HG02798 (cell line): ENCODE results near the gene CST11.

Experiments used
- ATAC-seq: cut with Tn5 transposase; IDR thresholded peaks from one replicate; pipeline ENCODE4 v1.9.1; 2021; ENCODE audit warnings: mild to moderate bottlenecking; ENCODE audit not compliant: unreplicated experiment, poor library complexity

The CST11 gene

DNA sequence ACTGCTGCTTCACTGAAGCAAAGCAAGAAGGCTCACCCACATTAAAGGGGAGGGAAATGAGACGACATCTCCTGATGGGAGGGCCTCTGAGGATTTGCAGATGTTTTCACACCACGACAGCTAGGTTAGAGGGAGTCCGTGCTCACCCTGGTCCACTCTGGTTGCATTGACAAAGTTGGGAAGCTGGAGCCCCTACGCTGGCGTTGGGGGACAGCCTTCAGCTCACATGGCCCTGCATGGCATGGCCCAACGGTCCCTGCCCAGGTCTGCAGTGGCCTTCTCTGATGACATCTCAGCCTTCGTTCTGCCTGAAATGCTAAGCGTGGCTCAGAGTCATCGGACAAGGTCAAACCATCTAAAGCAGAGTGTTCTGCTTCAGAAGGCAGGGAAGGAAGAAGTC lies 27.5 kb downstream of the CST11 start:
- ATAC-seq = no peak

DNA sequence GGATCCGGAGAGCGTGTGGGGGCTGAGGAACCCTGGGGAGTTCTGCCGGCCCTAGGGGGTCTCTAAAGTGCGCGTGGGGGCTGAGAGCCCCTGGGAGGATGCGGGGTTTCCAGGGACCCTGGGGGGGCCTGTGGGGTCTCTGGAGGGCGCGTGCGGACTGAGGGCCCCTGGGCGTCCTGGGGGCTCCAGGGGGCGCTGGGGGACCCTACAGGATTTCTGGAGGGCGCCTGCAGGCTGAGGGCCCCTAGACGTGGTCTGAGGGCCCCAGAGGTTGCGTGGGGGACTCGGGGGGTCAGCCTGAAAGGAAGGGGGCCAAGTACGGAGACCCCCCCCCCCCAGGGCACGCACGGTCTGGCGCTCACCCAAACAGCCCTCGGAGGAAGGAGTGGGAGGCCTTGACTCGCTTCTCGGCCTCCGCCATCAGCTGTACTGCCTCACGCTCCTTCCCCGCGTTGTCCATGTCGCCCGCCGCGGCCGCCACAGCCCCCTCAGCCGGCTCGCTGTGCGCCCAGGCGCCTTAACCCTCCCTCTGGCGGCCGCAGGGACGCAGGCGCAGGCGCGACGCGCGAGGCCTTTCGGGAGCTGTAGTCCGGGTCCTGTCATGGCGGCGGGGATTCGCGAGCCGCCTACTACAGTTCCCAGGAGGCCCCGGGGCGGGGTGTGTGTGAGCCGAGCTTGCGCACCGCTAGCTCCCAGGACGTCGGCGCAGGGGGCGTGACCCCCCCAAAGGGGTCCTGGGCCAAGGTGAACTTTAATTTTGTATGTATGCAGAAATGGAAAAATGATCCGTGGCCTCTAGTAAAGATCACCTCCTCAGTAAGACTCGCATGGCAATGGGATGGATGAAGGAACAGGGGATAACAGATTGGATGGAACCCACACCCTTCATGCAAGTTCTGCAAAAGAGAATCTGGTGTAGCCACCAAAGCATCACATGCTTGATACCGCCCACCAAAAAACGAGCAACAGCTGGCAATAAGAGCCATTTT lies 31.4 kb downstream of the CST11 start, which contains the start of gene NAPB:
Gene NAPB, minus strand, starts transcription at position 546 of the 989 bp plus-strand sequence. Its CDS starts 86 bp downstream, at position 460.
- peak; percentile 98 for ATAC-seq

DNA sequence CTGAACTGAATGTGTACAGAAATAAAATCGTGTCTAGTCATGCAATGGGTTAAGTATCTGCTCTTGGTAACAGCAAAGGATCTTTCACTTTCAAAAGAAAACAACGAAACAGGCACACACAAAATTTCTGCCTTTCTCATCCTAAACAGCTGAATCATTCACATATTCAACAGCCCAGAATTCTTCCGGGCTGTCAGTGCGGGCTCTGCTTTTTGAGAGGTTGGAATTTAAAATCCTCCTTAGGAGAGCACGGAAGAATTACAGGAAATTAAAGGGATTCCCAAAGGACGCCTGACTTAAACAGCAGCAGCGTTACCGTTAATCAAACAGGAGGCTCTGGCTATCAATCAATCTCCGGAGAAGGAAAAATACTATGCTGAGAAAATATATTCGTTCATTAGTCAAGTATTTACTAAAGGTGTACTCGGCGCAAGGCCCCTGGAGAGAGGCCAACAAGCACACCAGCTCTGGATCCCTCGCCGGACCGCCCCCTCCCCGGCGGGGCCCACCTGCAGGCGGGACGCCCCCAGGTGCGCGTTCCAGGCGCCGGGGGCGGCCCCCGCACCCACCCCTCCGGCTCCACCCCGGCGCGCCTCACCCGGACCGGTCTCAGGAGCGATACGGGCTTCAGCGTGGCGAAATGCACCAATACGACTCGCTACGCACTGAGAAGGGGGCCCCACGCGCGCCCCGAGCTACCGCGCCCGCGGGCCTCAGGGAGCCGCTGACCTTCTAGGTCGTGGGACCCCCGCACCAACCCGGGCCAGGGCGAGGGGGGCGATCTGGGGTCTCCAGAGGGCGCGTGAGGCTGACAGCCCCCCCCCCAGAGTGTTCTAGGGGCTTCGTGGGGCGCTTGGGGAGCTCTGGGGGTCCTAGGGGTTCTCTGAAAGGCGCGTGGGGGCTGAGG lies 32.4 kb downstream of the CST11 start:
- peak; percentile 31 for ATAC-seq

DNA sequence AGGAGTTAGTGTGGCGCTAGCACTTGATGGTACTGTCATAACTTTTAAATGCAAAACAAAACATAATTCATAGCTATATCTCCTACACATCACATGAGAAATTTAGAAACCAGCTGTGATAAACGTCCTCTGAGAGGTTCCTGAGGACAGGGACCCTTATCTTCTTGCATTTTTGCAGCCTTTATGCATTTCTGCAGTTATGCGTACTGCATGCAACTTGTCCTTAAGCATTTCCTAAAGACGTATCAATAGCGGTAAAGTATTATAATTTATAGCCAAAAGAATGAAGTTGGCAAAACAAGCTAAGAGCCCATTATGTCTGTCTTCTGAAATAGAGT lies 33.0 kb downstream of the CST11 start:
- ATAC-seq = no peak

DNA sequence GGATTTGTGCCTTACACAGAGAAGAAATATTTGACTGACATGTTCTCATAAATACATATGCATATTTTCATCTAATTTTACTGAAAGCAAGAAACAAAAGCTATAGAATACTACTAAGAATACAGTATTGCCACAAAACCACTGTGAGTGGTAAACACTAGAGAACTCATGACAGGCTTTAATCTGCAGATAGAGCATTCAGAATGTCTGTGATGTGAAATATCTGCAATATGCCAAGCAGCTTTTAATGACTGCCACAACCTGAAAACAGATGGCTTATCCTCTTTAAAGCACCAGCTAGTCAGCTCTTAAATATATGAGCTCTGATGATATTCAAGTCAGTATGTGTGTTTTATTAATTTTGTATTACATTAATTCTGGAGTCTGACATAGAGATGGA lies 34.8 kb downstream of the CST11 start:
- no peak for ATAC-seq

DNA sequence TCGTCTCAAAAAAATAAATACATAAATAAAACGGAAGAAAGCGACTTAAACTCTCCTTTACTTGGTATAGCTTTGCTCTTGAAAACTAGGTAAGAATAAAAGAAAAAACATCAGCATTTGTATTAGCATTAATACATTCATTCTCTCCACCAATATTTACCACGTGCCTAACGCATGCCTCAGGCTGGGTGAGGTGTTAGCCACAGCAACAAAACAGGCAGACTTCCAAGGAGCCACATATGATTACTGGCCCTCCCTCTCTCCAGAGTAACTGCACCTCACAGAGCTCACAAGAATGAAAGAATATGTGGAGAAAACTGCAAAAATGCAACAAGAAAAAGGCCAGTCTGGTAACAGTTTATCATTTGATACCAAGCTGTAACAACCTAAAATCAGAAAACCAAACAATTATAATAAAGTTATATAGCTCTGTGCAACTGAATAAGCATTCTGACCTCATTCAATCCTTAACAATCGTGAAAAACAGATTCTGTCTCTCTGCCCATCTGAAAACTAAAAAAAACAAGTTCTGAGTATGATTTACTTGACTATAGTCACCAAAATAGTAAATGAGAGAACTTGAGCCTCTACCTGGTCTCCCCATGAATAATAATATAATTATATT lies 36.6 kb downstream of the CST11 start:
- no peak for ATAC-seq

DNA sequence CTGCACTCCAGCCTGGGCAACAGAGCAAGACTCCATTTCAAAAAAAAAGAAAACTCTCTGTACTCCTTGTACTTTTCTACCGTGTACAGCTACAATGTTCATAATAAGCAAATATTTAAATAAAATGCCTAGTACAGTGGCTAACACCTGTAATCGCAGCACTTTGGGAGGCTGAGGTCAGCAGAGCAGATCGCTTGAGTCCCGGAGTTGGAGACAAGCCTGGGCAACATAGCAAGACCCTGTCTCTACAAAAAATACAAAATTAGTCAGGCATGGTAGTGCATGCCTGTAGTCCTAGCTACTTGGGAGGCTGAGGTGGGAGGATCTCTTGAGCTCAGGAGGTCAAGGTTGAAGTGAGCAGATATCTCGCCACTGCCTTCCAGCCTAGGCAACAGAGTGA lies 37.1 kb downstream of the CST11 start:
- ATAC-seq = no peak

DNA sequence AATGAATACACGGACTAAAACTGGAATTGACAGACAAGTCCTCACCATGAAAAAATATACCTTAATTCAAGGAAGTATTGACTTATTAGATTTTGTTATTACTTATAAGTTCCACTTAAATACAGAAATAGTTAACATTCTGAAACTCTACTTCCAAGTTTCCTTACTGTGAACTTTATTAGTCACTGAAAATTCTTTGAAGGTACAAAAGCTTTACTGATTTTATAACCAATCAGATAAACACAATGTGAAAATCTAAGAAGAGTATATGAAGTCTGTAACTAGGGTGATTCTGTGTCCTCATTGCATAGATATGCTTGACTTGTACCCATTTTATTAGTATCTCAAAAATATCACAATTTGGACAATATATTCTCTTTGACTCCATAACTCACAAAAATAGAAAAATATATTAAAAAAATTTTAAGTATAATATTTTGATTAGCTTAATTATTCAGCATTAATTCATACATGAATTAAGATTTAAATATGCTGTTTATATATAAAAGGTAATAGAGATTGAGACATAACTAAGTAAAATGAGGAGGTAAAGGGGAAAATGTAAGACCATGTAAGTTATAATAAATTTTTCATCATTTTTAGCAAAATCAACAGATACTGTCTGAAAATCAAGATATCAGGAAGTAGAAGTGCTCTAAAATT lies 38.0 kb downstream of the CST11 start:
- no peak for ATAC-seq

DNA sequence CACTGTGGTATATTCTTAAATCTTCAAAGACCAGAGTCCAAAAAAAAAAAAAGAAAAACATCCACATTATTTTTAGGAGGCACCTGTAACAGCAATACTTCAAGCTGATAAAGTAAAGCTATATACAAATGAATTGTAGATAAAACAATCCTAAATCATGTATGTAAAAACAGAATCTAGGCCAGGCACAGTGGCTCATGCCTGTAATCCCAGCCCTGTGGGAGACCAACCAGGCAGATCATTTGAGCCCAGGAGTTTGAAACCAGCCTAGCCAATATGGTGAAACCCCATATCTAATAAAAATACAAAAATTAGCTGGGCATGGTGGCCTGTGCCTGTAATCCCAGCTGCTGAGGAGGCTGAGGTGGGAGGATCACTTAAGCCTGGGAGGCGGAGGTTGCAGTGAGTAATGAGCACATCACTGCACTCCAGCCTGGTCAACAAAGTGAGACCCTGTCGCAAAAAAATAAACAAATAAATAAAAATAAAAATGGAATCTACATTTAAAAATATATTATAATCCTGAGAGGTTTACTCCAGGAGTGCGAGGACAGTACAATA lies 38.7 kb downstream of the CST11 start:
- no peak for ATAC-seq

DNA sequence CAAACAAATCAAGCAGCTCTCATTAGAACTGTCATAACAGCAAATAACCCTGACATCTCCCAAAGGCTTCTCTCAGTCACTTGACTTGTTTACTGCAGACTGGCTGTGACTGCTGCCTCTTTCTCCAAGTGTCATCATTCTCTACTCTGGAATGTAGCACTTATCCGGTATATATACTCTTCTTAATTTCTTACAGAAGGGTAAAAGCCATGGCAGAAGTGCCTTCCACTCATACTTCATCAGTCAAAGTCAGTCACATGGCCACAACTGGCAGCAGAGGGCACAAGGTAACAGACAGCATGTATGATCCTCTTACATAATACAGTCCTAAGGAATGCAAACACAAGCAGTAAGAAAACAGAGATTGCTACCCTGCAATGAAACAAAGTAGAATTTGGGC lies 40.6 kb downstream of the CST11 start:
- ATAC-seq = no peak

DNA sequence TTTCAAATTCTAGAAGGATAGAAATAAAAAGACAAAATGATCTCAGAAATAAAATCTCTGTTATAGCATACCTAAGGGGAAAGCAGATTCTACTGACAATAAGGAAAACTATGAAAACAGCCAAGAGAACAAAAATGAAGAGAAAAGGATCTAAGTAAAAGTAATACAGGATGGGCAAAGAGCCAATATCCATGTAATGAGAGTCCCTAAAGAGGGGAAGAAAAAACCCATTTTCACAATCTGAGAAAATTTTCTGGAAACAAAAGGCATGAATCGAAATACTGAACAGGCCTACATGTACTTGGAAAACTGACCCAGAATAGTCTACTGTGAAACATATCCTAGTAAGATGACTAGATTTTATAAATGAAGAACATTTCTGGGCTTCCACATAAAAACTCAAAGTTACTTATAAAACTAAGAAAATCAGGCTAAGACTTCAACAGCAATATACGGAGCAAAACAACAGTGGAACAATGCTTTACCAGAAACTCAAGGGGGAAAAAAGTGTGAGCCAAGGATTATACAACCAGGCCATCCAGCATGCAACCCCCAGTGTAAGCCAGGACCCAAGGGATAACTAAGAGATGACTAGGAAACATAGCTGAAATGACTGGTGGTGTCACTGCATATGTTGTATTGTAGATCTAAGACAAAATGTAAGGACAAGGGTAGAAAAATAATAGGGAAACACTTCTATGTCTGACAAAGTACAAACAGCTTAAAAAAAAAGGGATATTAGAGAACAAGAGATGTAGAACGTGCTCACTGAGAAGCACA lies 41.6 kb downstream of the CST11 start:
- no peak for ATAC-seq

DNA sequence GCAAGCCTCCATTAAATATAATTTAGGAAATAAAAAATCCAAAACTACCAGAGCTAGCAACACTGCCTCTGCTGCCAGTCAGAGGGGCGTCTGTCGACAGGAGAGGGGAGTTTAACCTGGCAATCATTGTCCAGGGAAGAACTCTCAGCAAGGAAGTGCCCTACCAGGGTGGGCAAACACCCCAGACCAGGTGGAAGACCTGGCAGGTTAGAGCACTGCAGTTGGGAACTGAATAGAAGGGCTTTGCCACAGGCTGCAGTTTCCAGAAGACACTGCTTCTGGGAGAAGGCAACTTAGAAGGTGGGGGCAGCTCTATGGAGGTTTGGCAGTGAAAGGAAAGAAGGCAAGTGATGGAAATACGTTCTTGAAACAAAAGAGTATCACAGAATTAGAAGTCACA lies 42.9 kb downstream of the CST11 start:
- no peak for ATAC-seq

DNA sequence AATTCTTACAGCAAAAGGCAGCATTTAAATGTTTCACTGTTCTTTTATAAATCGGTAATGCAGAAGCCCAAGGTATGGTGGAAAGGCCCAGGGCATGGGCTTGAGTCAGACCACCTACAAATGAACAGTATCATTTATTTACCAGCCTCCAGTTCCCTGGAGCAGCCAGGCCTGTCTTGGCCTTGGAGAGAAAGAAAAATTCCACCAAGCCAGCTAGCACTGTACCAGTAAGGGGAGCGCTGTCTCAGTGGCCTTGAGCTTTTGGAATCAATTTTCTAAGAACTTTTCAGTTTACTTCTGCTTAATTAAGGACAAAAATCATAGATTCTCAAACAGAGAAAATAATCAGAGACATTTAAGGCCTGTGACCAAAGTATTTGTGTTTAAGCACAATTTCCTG lies 43.7 kb downstream of the CST11 start:
- ATAC-seq = no peak

DNA sequence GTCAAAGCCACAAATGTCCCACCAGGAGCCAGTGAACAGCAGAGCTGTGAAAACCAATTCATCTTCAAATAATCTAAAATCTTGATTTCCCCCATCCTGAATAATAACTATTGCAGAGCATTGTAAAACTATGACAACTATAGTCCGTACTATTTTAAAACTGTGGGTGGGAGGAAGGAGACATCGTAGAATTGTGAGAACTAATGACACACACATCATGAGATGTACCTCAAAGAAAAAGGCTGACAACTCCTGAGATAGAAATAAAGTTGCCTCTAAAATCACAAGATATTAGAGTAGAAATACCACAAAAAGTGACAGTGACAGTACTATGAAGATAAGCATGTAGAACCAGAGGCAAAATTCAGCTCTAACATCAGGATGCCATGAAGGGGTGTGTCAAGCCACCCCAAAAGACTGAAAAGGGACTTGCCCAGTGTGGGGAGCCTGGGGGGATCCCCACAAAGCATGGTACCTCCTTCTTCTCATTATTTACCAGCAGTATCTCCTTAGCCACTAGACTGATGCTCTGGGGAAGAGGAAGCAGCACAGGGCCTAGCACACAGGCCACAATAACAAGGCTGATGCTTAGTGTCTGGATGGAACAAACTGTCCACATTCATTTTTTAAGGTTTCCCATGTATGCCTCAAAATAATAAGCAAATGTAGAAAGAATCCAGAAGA lies 44.8 kb downstream of the CST11 start:
- peak; percentile 88 for ATAC-seq

DNA sequence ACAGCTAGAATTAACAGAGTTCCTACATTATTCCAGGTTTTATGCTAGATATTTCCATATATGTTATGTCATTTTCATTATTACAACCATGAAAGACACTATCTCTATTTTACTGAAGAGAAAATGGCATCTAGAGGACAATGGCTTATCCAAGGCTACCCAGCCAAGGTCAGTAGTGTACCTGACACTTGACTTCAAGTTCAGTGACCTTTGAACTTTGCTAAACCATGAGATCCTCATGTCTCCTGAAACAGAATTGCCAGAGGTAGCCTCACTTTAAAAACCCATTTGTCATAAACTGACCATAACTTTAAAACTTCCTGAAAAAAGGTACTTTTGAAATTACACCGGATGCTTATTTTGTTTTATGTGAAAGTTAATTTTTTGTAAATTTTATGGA lies 45.8 kb downstream of the CST11 start:
- no peak for ATAC-seq

DNA sequence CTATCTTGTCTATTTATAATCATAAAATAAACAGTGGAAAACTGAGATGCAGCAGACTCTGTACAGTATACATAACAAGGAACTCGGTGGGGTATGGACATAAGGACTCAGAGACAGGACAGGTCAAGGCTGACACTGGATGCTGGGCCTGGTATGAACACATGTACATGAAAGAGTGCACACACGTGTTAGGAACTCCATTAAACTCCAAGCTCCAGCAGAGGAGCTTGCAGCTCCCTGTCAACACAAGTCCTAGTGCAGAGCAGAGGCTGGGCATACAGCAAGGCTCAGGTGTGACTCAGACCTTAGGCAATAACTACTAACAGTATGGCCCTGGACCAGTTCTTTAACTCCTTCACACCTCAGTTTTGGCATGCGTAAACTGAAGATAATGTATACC lies 48.5 kb downstream of the CST11 start:
- ATAC-seq = no peak

DNA sequence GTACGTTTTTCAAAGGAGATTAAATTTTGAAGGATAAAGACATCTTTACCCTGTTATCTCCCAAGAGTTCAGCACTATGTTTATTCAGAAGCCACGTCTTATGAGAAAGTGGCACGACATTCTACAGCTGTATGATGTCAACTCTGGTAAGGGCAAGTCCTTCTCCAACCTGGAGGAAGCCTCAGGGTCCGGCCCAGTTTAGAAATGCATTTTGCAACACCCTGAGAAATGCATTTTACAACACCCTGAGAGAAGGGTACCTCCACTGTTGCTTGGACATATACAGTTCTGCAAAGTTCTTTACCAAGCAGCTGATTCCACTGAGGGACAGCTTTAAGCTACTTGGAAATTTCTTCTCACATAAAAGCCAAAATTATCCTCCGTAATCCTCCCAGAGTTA lies 48.9 kb downstream of the CST11 start:
- no peak for ATAC-seq

DNA sequence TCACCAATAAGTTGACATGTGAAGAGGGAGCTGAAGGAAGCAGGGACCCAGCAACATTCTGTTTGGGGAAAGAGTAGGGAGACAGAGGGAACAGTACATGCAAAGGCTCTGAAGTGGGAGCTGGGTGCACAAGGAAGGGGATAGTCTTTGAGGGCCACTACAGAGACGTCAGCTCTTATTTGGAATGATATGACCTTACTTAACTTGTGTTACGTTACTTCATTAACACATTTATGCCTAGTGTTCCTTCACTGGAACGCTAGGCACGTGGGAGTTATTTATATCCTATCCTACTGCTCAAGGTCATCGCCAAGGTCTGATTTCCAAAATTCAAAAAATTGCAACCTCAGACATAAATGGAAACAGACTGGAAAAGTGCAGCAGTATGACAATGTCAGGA lies 51.6 kb downstream of the CST11 start:
- no peak for ATAC-seq
